ENCODE data around the gene PSTPIP1.
A peak's percentile ranks its signal among the peaks of the same experiment; 100 is the strongest.

The PSTPIP1 gene

DNA sequence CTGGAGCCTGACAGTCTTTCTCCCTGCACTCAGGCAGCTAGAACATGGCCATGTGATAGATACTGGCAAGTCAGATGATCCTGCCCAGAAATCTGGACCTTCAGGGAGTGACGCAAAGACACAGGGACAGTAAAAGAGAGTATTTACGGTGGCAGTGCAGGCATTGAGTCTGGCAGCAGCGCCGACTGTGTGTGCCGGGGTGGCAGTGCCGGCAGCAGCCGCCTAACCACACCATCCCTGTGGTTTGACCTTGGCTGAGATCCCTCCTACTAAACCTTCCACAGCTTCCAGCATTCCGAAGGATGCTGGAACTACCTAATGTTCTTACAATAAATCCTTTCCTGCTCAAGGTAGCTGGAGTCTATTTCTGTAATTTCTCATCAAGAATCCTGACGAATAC is 80.6 kb downstream of the PSTPIP1 start:
- DNase-seq = no peak

DNA sequence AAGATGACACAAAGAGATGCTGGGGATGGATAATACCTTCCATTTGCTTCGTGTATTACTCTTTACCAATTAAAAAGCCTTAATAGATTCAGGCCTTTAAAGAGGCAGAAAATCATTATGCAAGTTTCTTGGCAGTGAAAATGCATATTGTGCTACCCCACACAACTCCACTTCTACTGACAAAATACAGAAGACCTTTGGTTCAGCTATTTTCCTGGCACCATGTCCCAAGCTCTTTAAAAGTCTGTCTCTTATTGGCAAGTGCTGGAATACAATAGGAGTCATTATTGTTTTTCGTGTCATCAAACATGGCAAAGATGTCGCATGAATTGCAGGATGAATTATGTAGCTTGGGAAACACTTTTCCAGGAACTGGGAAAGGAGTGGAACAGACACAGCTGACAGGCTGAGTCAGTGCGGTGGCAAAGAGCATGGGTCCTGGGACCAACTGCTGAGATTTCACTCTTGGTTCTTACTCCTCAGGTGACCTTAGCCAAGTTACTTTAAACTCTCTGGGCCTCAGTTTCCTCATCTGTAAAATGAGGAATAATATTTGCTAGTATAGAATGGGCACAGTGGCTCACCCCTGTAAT is 81.5 kb downstream of the PSTPIP1 start:
- no peak for DNase-seq

DNA sequence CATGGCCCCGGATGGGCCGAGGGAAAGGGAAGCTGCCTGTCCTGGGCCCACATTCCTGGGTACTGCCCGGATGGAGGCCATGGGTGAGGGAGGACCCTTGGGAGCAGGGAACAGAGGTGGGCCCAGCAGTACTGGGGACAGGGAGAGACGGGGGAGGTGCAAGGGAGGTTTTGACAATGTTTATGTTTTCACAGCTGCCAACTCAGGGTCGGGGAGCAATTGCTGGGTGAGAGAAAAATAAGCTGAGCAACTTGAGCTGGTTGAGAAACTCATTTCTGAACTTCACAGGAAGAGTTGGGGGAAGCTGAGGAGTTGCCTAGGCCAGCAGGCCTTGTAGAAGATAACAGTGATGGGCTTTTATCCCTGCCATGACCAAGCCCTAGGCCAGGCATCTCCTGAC is 87.0 kb downstream of the PSTPIP1 start:
- no peak for DNase-seq

DNA sequence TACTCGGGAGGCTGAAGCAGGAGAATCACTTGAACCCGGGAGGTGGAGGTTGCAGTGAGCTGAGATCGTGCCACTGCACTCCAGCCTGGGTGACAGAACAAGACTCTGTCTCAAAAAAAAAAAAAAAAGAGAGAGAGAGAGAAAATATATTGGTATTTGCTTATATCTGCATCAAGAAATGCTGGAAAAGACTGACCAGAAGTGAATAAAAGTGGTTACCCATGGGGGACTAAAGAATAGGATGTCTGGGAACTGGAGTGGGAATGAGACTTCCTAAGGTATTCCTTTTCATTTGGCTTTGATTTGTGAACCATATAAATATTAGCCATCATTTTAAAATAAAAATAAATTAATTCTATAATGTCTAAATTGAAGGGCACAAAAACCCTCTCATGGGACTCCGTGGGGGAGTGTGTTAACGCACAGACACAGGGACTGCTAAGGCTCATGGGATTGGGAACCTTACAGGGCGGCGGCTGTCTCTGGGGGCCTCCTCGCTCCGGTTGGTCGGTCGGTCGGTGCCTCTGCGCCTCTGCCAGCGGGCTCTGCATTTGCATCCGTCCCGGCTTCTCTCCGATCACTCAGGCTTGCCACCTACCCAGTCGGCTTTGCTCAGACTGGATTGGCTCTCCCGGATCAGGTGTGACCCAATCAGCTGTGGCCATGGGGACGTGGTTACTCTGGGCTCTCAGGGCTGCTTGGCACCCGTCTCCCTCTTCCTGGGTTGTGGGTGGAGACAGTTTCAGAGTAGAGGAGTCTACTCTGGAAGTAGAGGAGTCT is 88.6 kb downstream of the PSTPIP1 start:
- DNase-seq = peak; percentile 68

DNA sequence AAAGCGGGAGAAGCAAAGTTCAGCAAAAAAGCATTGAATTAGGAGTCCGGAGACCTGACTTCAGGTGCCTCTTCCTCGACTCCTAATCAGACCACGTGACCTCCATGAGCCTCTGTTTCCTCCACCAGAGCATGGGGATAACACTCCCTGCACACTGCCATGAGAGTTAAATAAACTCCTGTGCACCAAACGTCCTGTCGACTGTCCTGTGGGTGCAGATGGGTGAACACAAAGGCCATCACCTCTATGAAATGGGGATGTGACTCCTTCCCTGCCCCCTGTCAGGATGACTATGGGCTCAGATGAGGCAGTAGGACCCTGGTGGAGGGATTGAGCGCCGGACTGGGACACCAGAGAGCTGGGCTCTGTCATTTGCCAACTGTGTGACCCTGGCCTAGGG is 89.5 kb downstream of the PSTPIP1 start:
- DNase-seq = no peak

DNA sequence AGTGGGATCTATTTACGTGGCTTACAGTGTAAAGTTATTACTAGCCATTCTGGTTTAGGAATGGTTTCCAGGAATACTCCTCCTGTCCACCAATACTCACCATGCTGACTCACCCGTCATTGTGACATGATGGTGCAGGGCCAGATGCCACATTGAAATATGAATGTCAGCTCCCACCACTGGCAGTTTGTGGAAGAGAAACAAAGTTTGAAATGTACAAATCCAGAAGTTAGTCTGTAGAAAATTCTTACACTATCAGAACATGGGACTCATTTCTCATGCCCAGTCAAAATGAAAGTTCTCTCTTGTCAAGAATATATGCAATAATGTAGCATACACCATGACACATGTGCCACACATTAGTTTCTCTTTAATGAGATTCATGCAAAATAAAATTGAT is 90.4 kb downstream of the PSTPIP1 start:
- DNase-seq = no peak
